HCT116 (cell line): ENCODE results near the gene RANBP9. TPM values are rescaled to one million over a fixed set of nuclear protein-coding genes. Genes with fewer than 3 reads are reported as not detected.

Experiments used
- ATAC-seq: fragments of 200-7000 bp; cut with Tn5 transposase; 2 replicates; pipeline ENCODE4 v1.9.1; 2020; ENCODE audit warnings: mild to moderate bottlenecking, moderate library complexity
- BruUV-seq: library from RNA; stranded (reverse); fragments of 400-500 nt; replicated peaks from 2 replicates; lab custom pipeline; 2021; lab: Mats Ljungman, UMichigan
- CTCF ChIA-PET: fragments of 300-600 bp; sonication (Branson Sonifier 250); formaldehyde crosslinking; loops from one replicate; lab custom pipeline; 2021; ENCODE audit warnings: antibody characterized with exemption; lab: Charles Lee
- POLR2A ChIA-PET: fragments of 300-600, 350-600 bp; sonication (Branson Sonifier 250); formaldehyde crosslinking; loops from one replicate; lab custom pipeline; 2021; ENCODE audit warnings: antibody characterized with exemption; lab: Charles Lee
- RAD21 ChIA-PET, 2 experiments: fragments of 300-600 bp; sonication (Branson Sonifier 250); formaldehyde crosslinking; loops; one replicate each; lab custom pipeline; 2023; ENCODE audit warnings: low total read pairs in 2 of 2; ENCODE audit not compliant: uncharacterized antibody in 2 of 2, unreplicated experiment in 2 of 2, low non-redundant PET in 1 of 2; lab: Charles Lee
- DNase-seq: peaks from one replicate; pipeline ENCODE4 v3.0.0-alpha.2; 2010; ENCODE audit warnings: low read depth, low spot score
- H2AFZ ChIP-seq: fragments of 200-600 bp; shearing (Covaris generic), sonication (generic); 2 replicates; pipeline ENCODE4 v1.6.1; 2017; ENCODE audit warnings: low read depth, mixed run types, mixed read lengths, antibody characterized with exemption, low read length; ENCODE audit not compliant: poor library complexity, severe bottlenecking
- H3K27ac ChIP-seq: 2 replicates; pipeline ENCODE4 v1.5.1; 2012; ENCODE audit warnings: low read depth, low read length
- H3K27me3 ChIP-seq: fragments of 200-600 bp; sonication (generic); 2 replicates; pipeline ENCODE4 v1.6.1; 2016; ENCODE audit warnings: mixed run types, low read length, mixed read lengths; ENCODE audit not compliant: insufficient read depth
- H3K36me3 ChIP-seq, 2 experiments: fragments of 200-500 bp in 1 of 2; fragments of 200-600 bp in 1 of 2; sonication (Bioruptor generic) in 1 of 2; sonication (generic) in 1 of 2; 2 replicates each; pipeline versions ENCODE4 v1.5.1 to v1.6.1; 2014 to 2016; ENCODE audit warnings: low read length in 2 of 2, inconsistent platforms in 1 of 2, mixed read lengths in 1 of 2, mixed run types in 1 of 2; ENCODE audit not compliant: insufficient read depth in 2 of 2, control insufficient read depth in 1 of 2
- H3K4me1 ChIP-seq, 2 experiments: fragments of 200-600 bp in 1 of 2; sonication (generic) in 1 of 2; 2 replicates each; pipeline versions ENCODE4 v1.5.1 to v1.6.1; 2012 to 2017; ENCODE audit warnings: low read length in 2 of 2, inconsistent platforms in 1 of 2, mild to moderate bottlenecking in 1 of 2, mixed read lengths in 1 of 2, mixed run types in 1 of 2, moderate library complexity in 1 of 2; ENCODE audit not compliant: insufficient read depth in 2 of 2, control insufficient read depth in 1 of 2
- H3K4me2 ChIP-seq: fragments of 200-600 bp; sonication (generic); 2 replicates; pipeline ENCODE4 v1.6.1; 2017; ENCODE audit warnings: mixed run types, low read length, mixed read lengths
- H3K4me3 ChIP-seq, 2 experiments: fragments of 200-600 bp in 1 of 2; sonication (generic) in 1 of 2; replicated peaks in 1 of 2; 2 replicates each; pipeline ENCODE4 v1.5.1; 2011 to 2016; ENCODE audit warnings: low read length in 2 of 2, control low read depth in 1 of 2, low read depth in 1 of 2, mild to moderate bottlenecking in 1 of 2, mixed read lengths in 1 of 2, mixed run types in 1 of 2
- H3K79me2 ChIP-seq: fragments of 200-600 bp; sonication (generic); 2 replicates; pipeline ENCODE4 v1.6.1; 2017; ENCODE audit warnings: mild to moderate bottlenecking, mixed run types, low read length, moderate library complexity, mixed read lengths; ENCODE audit not compliant: insufficient read depth
- H3K9ac ChIP-seq: fragments of 200-600 bp; sonication (generic); 2 replicates; pipeline ENCODE4 v1.6.1; 2016; ENCODE audit warnings: low read length, mixed read lengths
- H3K9me2 ChIP-seq: fragments of 200-600 bp; sonication (generic), shearing (Covaris generic); 2 replicates; pipeline ENCODE4 v1.6.1; 2017; ENCODE audit warnings: mixed run types, mild to moderate bottlenecking, moderate library complexity; ENCODE audit not compliant: insufficient read depth
- H3K9me3 ChIP-seq, 2 experiments: fragments of 200-500 bp in 1 of 2; fragments of 200-600 bp in 1 of 2; sonication (Bioruptor generic) in 1 of 2; sonication (generic) in 1 of 2; 2 replicates each; pipeline ENCODE4 v1.6.1; 2014 to 2017; ENCODE audit warnings: low read length in 2 of 2, mixed read lengths in 2 of 2, inconsistent platforms in 1 of 2, low read depth in 1 of 2, mild to moderate bottlenecking in 1 of 2, mixed run types in 1 of 2, moderate library complexity in 1 of 2; ENCODE audit not compliant: control insufficient read depth in 1 of 2, insufficient read depth in 1 of 2
- H4K20me1 ChIP-seq: fragments of 200-600 bp; sonication (generic), shearing (Covaris generic); 2 replicates; pipeline ENCODE4 v1.6.1; 2017; ENCODE audit warnings: mixed run types, mild to moderate bottlenecking, moderate library complexity; ENCODE audit not compliant: insufficient read depth
- CBX3 ChIP-seq: IDR thresholded peaks from 2 replicates; pipeline ENCODE4 v1.6.1; 2012; ENCODE audit warnings: low read depth
- CEBPB ChIP-seq: IDR thresholded peaks from 2 replicates; pipeline ENCODE4 v1.6.1; 2012; ENCODE audit warnings: low read depth
- EZH2 ChIP-seq: fragments of 200-600 bp; sonication (generic); IDR thresholded peaks from 2 replicates; pipeline ENCODE4 v1.6.1; 2017; ENCODE audit warnings: antibody characterized with exemption, mixed run types
- EZH2phosphoT487 ChIP-seq: fragments of 200-600 bp; IDR thresholded peaks from 2 replicates; pipeline ENCODE4 v1.6.1; 2018; ENCODE audit warnings: antibody characterized with exemption, borderline replicate concordance
- JUND ChIP-seq: IDR thresholded peaks from 2 replicates; pipeline ENCODE4 v1.6.1; 2012
- POLR2AphosphoS5 ChIP-seq: IDR thresholded peaks from 2 replicates; pipeline ENCODE4 v1.6.1; 2011; ENCODE audit warnings: mild to moderate bottlenecking, low read depth, low read length, moderate library complexity
- RAD21 ChIP-seq: IDR thresholded peaks from 2 replicates; pipeline ENCODE4 v1.6.1; 2012; ENCODE audit warnings: low read depth, mild to moderate bottlenecking
- SIN3A ChIP-seq: IDR thresholded peaks from 2 replicates; pipeline ENCODE4 v1.6.1; 2012; ENCODE audit warnings: low read depth
- SRF ChIP-seq: IDR thresholded peaks from 2 replicates; pipeline ENCODE4 v1.6.1; 2012; ENCODE audit warnings: low read depth
- YY1 ChIP-seq: IDR thresholded peaks from 2 replicates; pipeline ENCODE4 v1.6.1; 2011; ENCODE audit warnings: low read length, low read depth, moderate library complexity, mild to moderate bottlenecking; ENCODE audit not compliant: insufficient replicate concordance; ENCODE audit errors: extremely low read depth
- ZFX ChIP-seq: fragments of 450-650 bp; IDR thresholded peaks from 2 replicates; pipeline ENCODE4 v1.6.1; 2017
- ZNF274 ChIP-seq: fragments of 200-500 bp; sonication (Bioruptor generic); IDR thresholded peaks from 2 replicates; pipeline ENCODE4 v1.6.1; 2014; ENCODE audit warnings: mild to moderate bottlenecking, low read depth, low read length, inconsistent platforms
- intact Hi-C: fragments of 100-400 bp; cut with micrococcal nuclease; formaldehyde crosslinking; loops from 2 replicates; pipeline ENCODE4 v1.10.0; 2022
- total RNA-seq: library from RNA; stranded (reverse); gene quantifications from one replicate; pipeline ENCODE4 v1.2.1, GENCODE V29; 2021; ENCODE audit not compliant: unreplicated experiment
- TF ChIP-seq, protein P1 (sequence below): IDR thresholded peaks from 2 replicates; pipeline ENCODE4 v1.6.1; 2012
- TF ChIP-seq, protein P2 (sequence below): IDR thresholded peaks from 2 replicates; pipeline ENCODE4 v1.6.1; 2011; ENCODE audit warnings: mild to moderate bottlenecking, low read length, moderate library complexity; ENCODE audit not compliant: insufficient replicate concordance; ENCODE audit errors: extremely low read depth
- TF ChIP-seq, protein P3 (sequence below): IDR thresholded peaks from 2 replicates; pipeline ENCODE4 v1.6.1; 2012; ENCODE audit warnings: low read depth

RANBP9 gene
- total RNA-seq, 1 experiment from 2014 or later = 48.0 TPM

DNA sequence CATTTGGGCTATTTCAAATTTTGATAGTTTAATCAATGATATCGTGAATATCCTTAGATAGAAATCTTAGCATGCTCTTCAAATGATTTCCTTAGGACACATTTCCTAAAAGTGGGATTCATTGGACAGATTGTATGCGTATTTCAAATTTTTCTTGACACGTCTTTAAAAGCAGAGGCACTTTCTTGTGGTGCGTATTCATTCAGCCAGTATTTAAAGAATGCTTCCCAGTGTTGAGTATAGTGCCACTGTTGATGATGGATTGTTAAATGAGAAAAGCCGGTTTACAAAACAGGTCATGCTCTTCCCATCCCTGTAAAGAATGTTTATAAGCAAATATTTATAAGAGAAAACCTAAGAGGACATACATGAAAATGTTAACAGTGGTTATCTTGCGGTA lies 111.6 kb downstream of the RANBP9 start:
- intact Hi-C loops = no loop called here
- H3K4me3 ChIP-seq = no peak overlapping the region
- H2AFZ ChIP-seq = no peak overlapping the region
- ATAC-seq (no peak), DNase-seq (no peak)
- no peak overlapping the region for H3K9ac ChIP-seq
- no peaks in the 10 kb centered on the region for H3K4me1 ChIP-seq
- no peaks in the 10 kb centered on the region for H3K9me3 ChIP-seq
- H3K27me3 ChIP-seq = no peaks in the 10 kb centered on the region
- H3K9me2 ChIP-seq = no peaks in the 10 kb centered on the region
- no peaks in the 10 kb centered on the region; a peak in 1 of 4 replicates for H3K36me3 ChIP-seq
- H3K4me2 ChIP-seq = no peak overlapping the region
- CTCF ChIA-PET = no interaction called here
- POLR2A ChIA-PET = no interaction called here
- no TSS peak for BruUV-seq
- no peak overlapping the region for H3K27ac ChIP-seq
- H3K79me2 ChIP-seq = no peaks in the 10 kb centered on the region
- TF ChIP-seq JUND (no peak), SIN3A (no peak), ZFX (no peak), SRF (no peak), CBX3 (no peak), CEBPB (no peak), RAD21 (no peak), EZH2 (no peak), YY1 (no peak), POLR2AphosphoS5 (no peak), EZH2phosphoT487 (no peak), ZNF274 (no peak)
- TF ChIP-seq, protein P1, sequence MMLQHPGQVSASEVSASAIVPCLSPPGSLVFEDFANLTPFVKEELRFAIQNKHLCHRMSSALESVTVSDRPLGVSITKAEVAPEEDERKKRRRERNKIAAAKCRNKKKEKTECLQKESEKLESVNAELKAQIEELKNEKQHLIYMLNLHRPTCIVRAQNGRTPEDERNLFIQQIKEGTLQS = no peak
- TF ChIP-seq, protein P2, sequence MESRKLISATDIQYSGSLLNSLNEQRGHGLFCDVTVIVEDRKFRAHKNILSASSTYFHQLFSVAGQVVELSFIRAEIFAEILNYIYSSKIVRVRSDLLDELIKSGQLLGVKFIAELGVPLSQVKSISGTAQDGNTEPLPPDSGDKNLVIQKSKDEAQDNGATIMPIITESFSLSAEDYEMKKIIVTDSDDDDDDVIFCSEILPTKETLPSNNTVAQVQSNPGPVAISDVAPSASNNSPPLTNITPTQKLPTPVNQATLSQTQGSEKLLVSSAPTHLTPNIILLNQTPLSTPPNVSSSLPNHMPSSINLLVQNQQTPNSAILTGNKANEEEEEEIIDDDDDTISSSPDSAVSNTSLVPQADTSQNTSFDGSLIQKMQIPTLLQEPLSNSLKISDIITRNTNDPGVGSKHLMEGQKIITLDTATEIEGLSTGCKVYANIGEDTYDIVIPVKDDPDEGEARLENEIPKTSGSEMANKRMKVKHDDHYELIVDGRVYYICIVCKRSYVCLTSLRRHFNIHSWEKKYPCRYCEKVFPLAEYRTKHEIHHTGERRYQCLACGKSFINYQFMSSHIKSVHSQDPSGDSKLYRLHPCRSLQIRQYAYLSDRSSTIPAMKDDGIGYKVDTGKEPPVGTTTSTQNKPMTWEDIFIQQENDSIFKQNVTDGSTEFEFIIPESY = no peak
- TF ChIP-seq, protein P3, sequence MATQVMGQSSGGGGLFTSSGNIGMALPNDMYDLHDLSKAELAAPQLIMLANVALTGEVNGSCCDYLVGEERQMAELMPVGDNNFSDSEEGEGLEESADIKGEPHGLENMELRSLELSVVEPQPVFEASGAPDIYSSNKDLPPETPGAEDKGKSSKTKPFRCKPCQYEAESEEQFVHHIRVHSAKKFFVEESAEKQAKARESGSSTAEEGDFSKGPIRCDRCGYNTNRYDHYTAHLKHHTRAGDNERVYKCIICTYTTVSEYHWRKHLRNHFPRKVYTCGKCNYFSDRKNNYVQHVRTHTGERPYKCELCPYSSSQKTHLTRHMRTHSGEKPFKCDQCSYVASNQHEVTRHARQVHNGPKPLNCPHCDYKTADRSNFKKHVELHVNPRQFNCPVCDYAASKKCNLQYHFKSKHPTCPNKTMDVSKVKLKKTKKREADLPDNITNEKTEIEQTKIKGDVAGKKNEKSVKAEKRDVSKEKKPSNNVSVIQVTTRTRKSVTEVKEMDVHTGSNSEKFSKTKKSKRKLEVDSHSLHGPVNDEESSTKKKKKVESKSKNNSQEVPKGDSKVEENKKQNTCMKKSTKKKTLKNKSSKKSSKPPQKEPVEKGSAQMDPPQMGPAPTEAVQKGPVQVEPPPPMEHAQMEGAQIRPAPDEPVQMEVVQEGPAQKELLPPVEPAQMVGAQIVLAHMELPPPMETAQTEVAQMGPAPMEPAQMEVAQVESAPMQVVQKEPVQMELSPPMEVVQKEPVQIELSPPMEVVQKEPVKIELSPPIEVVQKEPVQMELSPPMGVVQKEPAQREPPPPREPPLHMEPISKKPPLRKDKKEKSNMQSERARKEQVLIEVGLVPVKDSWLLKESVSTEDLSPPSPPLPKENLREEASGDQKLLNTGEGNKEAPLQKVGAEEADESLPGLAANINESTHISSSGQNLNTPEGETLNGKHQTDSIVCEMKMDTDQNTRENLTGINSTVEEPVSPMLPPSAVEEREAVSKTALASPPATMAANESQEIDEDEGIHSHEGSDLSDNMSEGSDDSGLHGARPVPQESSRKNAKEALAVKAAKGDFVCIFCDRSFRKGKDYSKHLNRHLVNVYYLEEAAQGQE = no peak
- TF ChIP-seq, all 23 proteins: peak for 0
- no peaks in the 10 kb centered on the region for H4K20me1 ChIP-seq
- RAD21 ChIA-PET = no interaction called here
